ENCODE data around the gene NCOA1.

GRCh38 chr2:24680196-24680595 lies 189.1 kb downstream of the NCOA1 start:
- TF ChIP-seq CTCF (IDR thresholded peaks at IDR 0.05; ENCODE audit: extremely low read depth in 1 of 2, insufficient read depth in 1 of 2, low read depth in 1 of 2, low read length in 2 of 2) (no peak), POLR2AphosphoS5 (IDR thresholded peaks at IDR 0.05; ENCODE audit: insufficient read depth, low read depth, low read length) (no peak), MYC (IDR thresholded peaks at IDR 0.05; ENCODE audit: low read depth, low read length) (no peak), GATA2 (IDR thresholded peaks at IDR 0.05; ENCODE audit: insufficient read depth, insufficient read length, low read depth, low read length) (no peak), EZH2 (IDR thresholded peaks at IDR 0.05; ENCODE audit: borderline replicate concordance, low read depth, low read length, severe bottlenecking) (no peak), POLR2A (IDR thresholded peaks at IDR 0.05; ENCODE audit: low read depth, low read length) (no peak), JUN (IDR thresholded peaks at IDR 0.05; ENCODE audit: borderline replicate concordance, insufficient read depth, insufficient read length, low read depth) (no peak), MAX (IDR thresholded peaks at IDR 0.05; ENCODE audit: insufficient read depth, insufficient read length) (no peak), FOS (IDR thresholded peaks at IDR 0.05; ENCODE audit: borderline replicate concordance, insufficient read depth, low read length) (no peak)

Measured in endothelial cell of umbilical vein (primary cell).